IMR-90 (cell line): ENCODE measurements around the gene MYBPH. TPM values are rescaled to one million over a fixed set of nuclear protein-coding genes. Genes with fewer than 3 reads are reported as not detected.

Source experiments
- ATAC-seq: fragments of 200-7000 bp; cut with Tn5 transposase; 2 replicates; pipeline ENCODE4 v1.9.1; 2020; ENCODE audit warnings: low read depth, mild to moderate bottlenecking, moderate library complexity
- BruUV-seq: library from RNA; stranded (reverse); fragments of 400-500 nt; replicated peaks from 2 replicates; lab custom pipeline; 2021; lab: Mats Ljungman, UMichigan
- CTCF ChIA-PET: fragments of 300-600 bp; formaldehyde crosslinking; extraction: SDS; loops from one replicate; lab custom pipeline; 2021; ENCODE audit warnings: antibody characterized with exemption; lab: Yijun Ruan, JAX
- POLR2A ChIA-PET: fragments of 300-600 bp; sonication (Branson Sonifier 250); formaldehyde crosslinking; loops from one replicate; lab custom pipeline; 2022; ENCODE audit warnings: antibody characterized with exemption; ENCODE audit not compliant: unreplicated experiment; lab: Charles Lee
- DNase-seq: peaks from one replicate; pipeline ENCODE4 v3.0.0; 2013
- H2AFZ ChIP-seq: replicated peaks from 2 replicates; pipeline ENCODE3; 2013; ENCODE audit warnings: low read length, mild to moderate bottlenecking; ENCODE audit not compliant: poor library complexity
- H2AK5ac ChIP-seq: 2 replicates; pipeline ENCODE4 v1.6.1; 2013; ENCODE audit warnings: low read depth, low read length, inconsistent platforms
- H2AK9ac ChIP-seq: replicated peaks from 2 replicates; pipeline ENCODE3; 2013; ENCODE audit warnings: mild to moderate bottlenecking, low read depth, low read length, moderate library complexity; ENCODE audit not compliant: poor library complexity
- H2BK120ac ChIP-seq: 2 replicates; pipeline ENCODE4 v1.6.1; 2013; ENCODE audit warnings: low read depth, low read length, inconsistent platforms
- H2BK15ac ChIP-seq: 3 replicates; pipeline ENCODE4 v1.6.1; 2013; ENCODE audit warnings: low read depth, low read length, inconsistent platforms
- H2BK20ac ChIP-seq: 2 replicates; pipeline ENCODE4 v1.6.1; 2013; ENCODE audit warnings: low read depth, mild to moderate bottlenecking, inconsistent platforms, low read length, moderate library complexity
- H2BK5ac ChIP-seq: 2 replicates; pipeline ENCODE4 v1.6.1; 2013; ENCODE audit warnings: mild to moderate bottlenecking, low read depth, low read length, inconsistent platforms; ENCODE audit not compliant: poor library complexity, severe bottlenecking
- H3K14ac ChIP-seq: replicated peaks from 2 replicates; pipeline ENCODE4 v1.6.1; 2013; ENCODE audit warnings: low read depth, low read length, inconsistent platforms
- H3K18ac ChIP-seq: 2 replicates; pipeline ENCODE4 v1.6.1; 2013; ENCODE audit warnings: low read depth, low read length, control low read depth
- H3K23ac ChIP-seq: 2 replicates; pipeline ENCODE4 v1.6.1; 2013; ENCODE audit warnings: low read depth, low read length, inconsistent platforms
- H3K27ac ChIP-seq: 2 replicates; pipeline ENCODE4 v1.5.1; 2013; ENCODE audit warnings: mild to moderate bottlenecking, control low read depth, low read length; ENCODE audit not compliant: insufficient read depth
- H3K27me3 ChIP-seq: 2 replicates; pipeline ENCODE4 v1.6.1; 2013; ENCODE audit warnings: low read length; ENCODE audit not compliant: control insufficient read depth, insufficient read depth
- H3K36me3 ChIP-seq: 2 replicates; pipeline ENCODE4 v1.6.1; 2013; ENCODE audit warnings: low read length, mixed read lengths; ENCODE audit not compliant: control insufficient read depth, insufficient read depth
- H3K4ac ChIP-seq: 2 replicates; pipeline ENCODE4 v1.6.1; 2013; ENCODE audit warnings: low read depth, low read length, inconsistent platforms
- H3K4me1 ChIP-seq: 2 replicates; pipeline ENCODE4 v1.6.1; 2013; ENCODE audit warnings: low read length, mixed read lengths; ENCODE audit not compliant: control insufficient read depth, insufficient read depth
- H3K4me2 ChIP-seq: 2 replicates; pipeline ENCODE4 v1.6.1; 2013; ENCODE audit warnings: low read depth, mild to moderate bottlenecking, control low read depth, low read length, moderate library complexity
- H3K4me3 ChIP-seq: 2 replicates; pipeline ENCODE4 v1.5.1; 2013; ENCODE audit warnings: low read depth, mild to moderate bottlenecking, control low read depth, low read length, moderate library complexity; ENCODE audit not compliant: insufficient read depth
- H3K56ac ChIP-seq: 2 replicates; pipeline ENCODE4 v1.6.1; 2013; ENCODE audit warnings: low read length, inconsistent platforms; ENCODE audit not compliant: insufficient read depth; ENCODE audit errors: extremely low read depth
- H3K79me1 ChIP-seq, 2 experiments: 2 replicates each; pipeline ENCODE4 v1.6.1; 2013; ENCODE audit warnings: low read length in 2 of 2, inconsistent platforms in 1 of 2, low read depth in 1 of 2
- H3K9ac ChIP-seq: 2 replicates; pipeline ENCODE4 v1.6.1; 2013; ENCODE audit warnings: low read depth, low read length, control low read depth
- H3K9me1 ChIP-seq: 2 replicates; pipeline ENCODE4 v1.6.1; 2013; ENCODE audit warnings: low read length, inconsistent platforms; ENCODE audit not compliant: insufficient read depth
- H3K9me3 ChIP-seq: 2 replicates; pipeline ENCODE4 v1.6.1; 2013; ENCODE audit warnings: low read length; ENCODE audit not compliant: control insufficient read depth, insufficient read depth
- H4K20me1 ChIP-seq: 2 replicates; pipeline ENCODE4 v1.6.1; 2013; ENCODE audit warnings: low read length, inconsistent platforms; ENCODE audit not compliant: insufficient read depth
- H4K5ac ChIP-seq: 2 replicates; pipeline ENCODE4 v1.6.1; 2013; ENCODE audit warnings: mild to moderate bottlenecking, low read depth, low read length, control low read depth
- H4K8ac ChIP-seq, 2 experiments: 2 replicates each; pipeline ENCODE4 v1.6.1; 2013; ENCODE audit warnings: low read depth in 2 of 2, low read length in 2 of 2, control low read depth in 1 of 2, inconsistent platforms in 1 of 2
- H4K91ac ChIP-seq: 2 replicates; pipeline ENCODE4 v1.6.1; 2013; ENCODE audit warnings: low read depth, low read length, inconsistent platforms; ENCODE audit not compliant: insufficient read depth
- BHLHE40 ChIP-seq: fragments of 150-350 bp; IDR thresholded peaks from 2 replicates; pipeline ENCODE4 v1.6.1; 2016; ENCODE audit warnings: mild to moderate bottlenecking, low read depth, low read length
- CTCF ChIP-seq: conservative IDR thresholded peaks from 2 replicates; pipeline ENCODE4 v1.5.1; 2012; ENCODE audit warnings: mild to moderate bottlenecking, low read depth, low read length, improper control_type of control experiment
- MAFK ChIP-seq: IDR thresholded peaks from 2 replicates; pipeline ENCODE4 v1.6.1; 2012; ENCODE audit warnings: low read depth, low read length, improper control_type of control experiment
- MAZ ChIP-seq: IDR thresholded peaks from 2 replicates; pipeline ENCODE4 v1.6.1; 2012; ENCODE audit warnings: low read depth, mild to moderate bottlenecking, low read length, improper control_type of control experiment, moderate library complexity, borderline replicate concordance
- NFE2L2 ChIP-seq: fragments of 150-350 bp; IDR thresholded peaks from 2 replicates; pipeline ENCODE4 v1.6.1; 2016; ENCODE audit warnings: low read depth, mild to moderate bottlenecking, low read length
- WGBS, 2 experiments: methylation state at CpG; one replicate each; pipeline versions ENCODE4 v1.1.5 to v1.1.7; 2013; ENCODE audit warnings: missing lambda C conversion rate in 2 of 2; ENCODE audit not compliant: insufficient read length in 1 of 2; ENCODE audit errors: extremely low coverage in 2 of 2; 5-methylcytosine and 5-hydroxymethylcytosine counted together
- dilution Hi-C: fragments of 300-500 bp; cut with HindIII; formaldehyde crosslinking; loops from one replicate; pipeline ENCODE4 v1.14.3; 2018; ENCODE audit warnings: low sequenced_read_pairs; ENCODE audit not compliant: unreplicated experiment
- in situ Hi-C: fragments of 300-500 bp; cut with MboI; formaldehyde crosslinking; loops from 3 replicates; pipeline ENCODE4 v1.14.3; 2019; ENCODE audit warnings: low sequenced_read_pairs, inconsistent platforms, mixed read lengths
- intact Hi-C: fragments of 100-400 bp; cut with micrococcal nuclease; formaldehyde crosslinking; loops from 2 replicates; pipeline ENCODE4 v1.10.0; 2022
- polyA plus RNA-seq, 3 experiments: library from polyadenylated mRNA; depleted of rRNA; stranded (reverse); fragments of >200 nt; gene quantifications; 2 replicates each; pipeline ENCODE4 v1.2.3, GENCODE V29; 2012; ENCODE audit warnings: low replicate concordance in 1 of 3
- total RNA-seq: library from RNA; depleted of rRNA; stranded (reverse); fragments of >200 nt; gene quantifications from 2 replicates; pipeline ENCODE4 v1.2.3, GENCODE V29; 2012

The MYBPH gene
- total and polyA plus RNA-seq, 2 of the 4 experiments (the other 2 are of a cell fraction), result not detected

GRCh38 chr1:203213126-203213525 is 37.5 kb upstream of the MYBPH start:
- H4K5ac ChIP-seq, result no peak overlapping the region
- no peak overlapping the region for H4K91ac ChIP-seq
- TF ChIP-seq BHLHE40, result no peak
- no peak for TF ChIP-seq MAFK
- TF ChIP-seq CTCF, result no peak
- no peak for TF ChIP-seq NFE2L2
- no peak for TF ChIP-seq MAZ
- WGBS, 2 experiments, result 84% methylated on average over 5 of the region's 6 CpGs; no CpG with 5 or more reads in 1 of the 2 experiments
- no peak overlapping the region for H2AK9ac ChIP-seq
- H2BK15ac ChIP-seq, result no peak overlapping the region
- H3K79me1 ChIP-seq, result no peaks in the 10 kb centered on the region
- no peak overlapping the region for H3K4me2 ChIP-seq
- H3K56ac ChIP-seq, result no peak overlapping the region
- H3K27me3 ChIP-seq, result peaks cover 25% of the 10 kb centered on the region
- no TSS peak for BruUV-seq
- ChIA-PET CTCF (interaction anchor here (3.4 kb wide), 1 partner anchor 173 kb away, joined by 14 read pairs; no protein-coding TSS in a partner anchor), POLR2A (no interaction called here)
- H3K4ac ChIP-seq, result no peak overlapping the region
- DNase-seq (no peak), ATAC-seq (no peak)
- dilution Hi-C loops (no loop called here), in situ Hi-C loops (loop anchor here (5.0 kb wide), 1 partner anchor 96 kb away; no protein-coding TSS in a partner anchor), intact Hi-C loops (no loop called here)
- peak overlapping the region; percentile 51 for H2AFZ ChIP-seq
- H2BK5ac ChIP-seq, result no peak overlapping the region
- no peak overlapping the region for H2BK20ac ChIP-seq
- no peaks in the 10 kb centered on the region for H3K9me1 ChIP-seq
- no peaks in the 10 kb centered on the region for H3K9me3 ChIP-seq
- H2BK120ac ChIP-seq, result no peak overlapping the region
- no peaks in the 10 kb centered on the region; the same call in 1 of the 2 replicates for H4K20me1 ChIP-seq
- no peaks in the 10 kb centered on the region for H3K4me1 ChIP-seq
- H2AK5ac ChIP-seq, result no peak overlapping the region
- no peaks in the 10 kb centered on the region for H3K36me3 ChIP-seq
- no peak overlapping the region for H3K23ac ChIP-seq
- H3K4me3 ChIP-seq, result no peak overlapping the region
- H3K18ac ChIP-seq, result no peak overlapping the region
- H4K8ac ChIP-seq, result no peak overlapping the region
- H3K9ac ChIP-seq, result no peak overlapping the region
- H3K27ac ChIP-seq, result no peak overlapping the region
- H3K14ac ChIP-seq, result no peak overlapping the region
